ENCODE data around the gene IP6K3.

DNA sequence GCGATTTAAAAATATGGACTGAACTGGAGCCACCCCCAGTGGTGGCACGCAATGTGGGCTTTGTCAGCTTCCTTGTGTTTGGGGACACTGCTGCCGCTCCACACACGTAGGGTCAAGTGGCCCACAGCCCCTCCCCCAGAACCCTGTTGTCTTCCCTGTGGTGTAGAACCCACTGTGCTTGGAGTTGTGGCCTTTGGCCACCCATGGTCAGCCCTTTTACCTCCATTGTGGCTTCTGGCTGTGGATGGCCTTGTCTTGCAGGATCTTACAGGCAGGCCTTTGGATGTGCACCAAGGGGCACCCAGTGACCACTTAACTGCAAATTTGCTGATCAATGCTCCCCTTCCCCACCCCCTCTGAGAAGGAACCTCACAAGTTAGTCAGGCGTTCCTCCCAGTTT lies 44.2 kb upstream of the IP6K3 start:
- TF ChIP-seq EZH2 (IDR thresholded peaks at IDR 0.05; ENCODE audit: low read depth, unreplicated experiment) (no peak), EZH2phosphoT487 (IDR thresholded peaks at IDR 0.05; ENCODE audit: unreplicated experiment) (no peak), STAT1 (IDR thresholded peaks at IDR 0.05; ENCODE audit: unreplicated experiment) (no peak), POLR2AphosphoS5 (IDR thresholded peaks at IDR 0.05; ENCODE audit: low read depth) (no peak), ZNF331 (CRISPR knock-in tag; IDR thresholded peaks at IDR 0.05; ENCODE audit: low read depth) (no peak), JUNB (IDR thresholded peaks at IDR 0.05; ENCODE audit: unreplicated experiment) (no peak), ZNF114 (CRISPR knock-in tag; IDR thresholded peaks at IDR 0.05) (no peak), CREB1 (CRISPR knock-in tag; IDR thresholded peaks at IDR 0.05; ENCODE audit: low read depth) (no peak)
- TF ChIP-seq, protein P1, sequence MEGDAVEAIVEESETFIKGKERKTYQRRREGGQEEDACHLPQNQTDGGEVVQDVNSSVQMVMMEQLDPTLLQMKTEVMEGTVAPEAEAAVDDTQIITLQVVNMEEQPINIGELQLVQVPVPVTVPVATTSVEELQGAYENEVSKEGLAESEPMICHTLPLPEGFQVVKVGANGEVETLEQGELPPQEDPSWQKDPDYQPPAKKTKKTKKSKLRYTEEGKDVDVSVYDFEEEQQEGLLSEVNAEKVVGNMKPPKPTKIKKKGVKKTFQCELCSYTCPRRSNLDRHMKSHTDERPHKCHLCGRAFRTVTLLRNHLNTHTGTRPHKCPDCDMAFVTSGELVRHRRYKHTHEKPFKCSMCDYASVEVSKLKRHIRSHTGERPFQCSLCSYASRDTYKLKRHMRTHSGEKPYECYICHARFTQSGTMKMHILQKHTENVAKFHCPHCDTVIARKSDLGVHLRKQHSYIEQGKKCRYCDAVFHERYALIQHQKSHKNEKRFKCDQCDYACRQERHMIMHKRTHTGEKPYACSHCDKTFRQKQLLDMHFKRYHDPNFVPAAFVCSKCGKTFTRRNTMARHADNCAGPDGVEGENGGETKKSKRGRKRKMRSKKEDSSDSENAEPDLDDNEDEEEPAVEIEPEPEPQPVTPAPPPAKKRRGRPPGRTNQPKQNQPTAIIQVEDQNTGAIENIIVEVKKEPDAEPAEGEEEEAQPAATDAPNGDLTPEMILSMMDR (conservative IDR thresholded peaks at IDR 0.05; ENCODE audit: low read depth in 2 of 2) = no peak
- TF ChIP-seq, protein P2, sequence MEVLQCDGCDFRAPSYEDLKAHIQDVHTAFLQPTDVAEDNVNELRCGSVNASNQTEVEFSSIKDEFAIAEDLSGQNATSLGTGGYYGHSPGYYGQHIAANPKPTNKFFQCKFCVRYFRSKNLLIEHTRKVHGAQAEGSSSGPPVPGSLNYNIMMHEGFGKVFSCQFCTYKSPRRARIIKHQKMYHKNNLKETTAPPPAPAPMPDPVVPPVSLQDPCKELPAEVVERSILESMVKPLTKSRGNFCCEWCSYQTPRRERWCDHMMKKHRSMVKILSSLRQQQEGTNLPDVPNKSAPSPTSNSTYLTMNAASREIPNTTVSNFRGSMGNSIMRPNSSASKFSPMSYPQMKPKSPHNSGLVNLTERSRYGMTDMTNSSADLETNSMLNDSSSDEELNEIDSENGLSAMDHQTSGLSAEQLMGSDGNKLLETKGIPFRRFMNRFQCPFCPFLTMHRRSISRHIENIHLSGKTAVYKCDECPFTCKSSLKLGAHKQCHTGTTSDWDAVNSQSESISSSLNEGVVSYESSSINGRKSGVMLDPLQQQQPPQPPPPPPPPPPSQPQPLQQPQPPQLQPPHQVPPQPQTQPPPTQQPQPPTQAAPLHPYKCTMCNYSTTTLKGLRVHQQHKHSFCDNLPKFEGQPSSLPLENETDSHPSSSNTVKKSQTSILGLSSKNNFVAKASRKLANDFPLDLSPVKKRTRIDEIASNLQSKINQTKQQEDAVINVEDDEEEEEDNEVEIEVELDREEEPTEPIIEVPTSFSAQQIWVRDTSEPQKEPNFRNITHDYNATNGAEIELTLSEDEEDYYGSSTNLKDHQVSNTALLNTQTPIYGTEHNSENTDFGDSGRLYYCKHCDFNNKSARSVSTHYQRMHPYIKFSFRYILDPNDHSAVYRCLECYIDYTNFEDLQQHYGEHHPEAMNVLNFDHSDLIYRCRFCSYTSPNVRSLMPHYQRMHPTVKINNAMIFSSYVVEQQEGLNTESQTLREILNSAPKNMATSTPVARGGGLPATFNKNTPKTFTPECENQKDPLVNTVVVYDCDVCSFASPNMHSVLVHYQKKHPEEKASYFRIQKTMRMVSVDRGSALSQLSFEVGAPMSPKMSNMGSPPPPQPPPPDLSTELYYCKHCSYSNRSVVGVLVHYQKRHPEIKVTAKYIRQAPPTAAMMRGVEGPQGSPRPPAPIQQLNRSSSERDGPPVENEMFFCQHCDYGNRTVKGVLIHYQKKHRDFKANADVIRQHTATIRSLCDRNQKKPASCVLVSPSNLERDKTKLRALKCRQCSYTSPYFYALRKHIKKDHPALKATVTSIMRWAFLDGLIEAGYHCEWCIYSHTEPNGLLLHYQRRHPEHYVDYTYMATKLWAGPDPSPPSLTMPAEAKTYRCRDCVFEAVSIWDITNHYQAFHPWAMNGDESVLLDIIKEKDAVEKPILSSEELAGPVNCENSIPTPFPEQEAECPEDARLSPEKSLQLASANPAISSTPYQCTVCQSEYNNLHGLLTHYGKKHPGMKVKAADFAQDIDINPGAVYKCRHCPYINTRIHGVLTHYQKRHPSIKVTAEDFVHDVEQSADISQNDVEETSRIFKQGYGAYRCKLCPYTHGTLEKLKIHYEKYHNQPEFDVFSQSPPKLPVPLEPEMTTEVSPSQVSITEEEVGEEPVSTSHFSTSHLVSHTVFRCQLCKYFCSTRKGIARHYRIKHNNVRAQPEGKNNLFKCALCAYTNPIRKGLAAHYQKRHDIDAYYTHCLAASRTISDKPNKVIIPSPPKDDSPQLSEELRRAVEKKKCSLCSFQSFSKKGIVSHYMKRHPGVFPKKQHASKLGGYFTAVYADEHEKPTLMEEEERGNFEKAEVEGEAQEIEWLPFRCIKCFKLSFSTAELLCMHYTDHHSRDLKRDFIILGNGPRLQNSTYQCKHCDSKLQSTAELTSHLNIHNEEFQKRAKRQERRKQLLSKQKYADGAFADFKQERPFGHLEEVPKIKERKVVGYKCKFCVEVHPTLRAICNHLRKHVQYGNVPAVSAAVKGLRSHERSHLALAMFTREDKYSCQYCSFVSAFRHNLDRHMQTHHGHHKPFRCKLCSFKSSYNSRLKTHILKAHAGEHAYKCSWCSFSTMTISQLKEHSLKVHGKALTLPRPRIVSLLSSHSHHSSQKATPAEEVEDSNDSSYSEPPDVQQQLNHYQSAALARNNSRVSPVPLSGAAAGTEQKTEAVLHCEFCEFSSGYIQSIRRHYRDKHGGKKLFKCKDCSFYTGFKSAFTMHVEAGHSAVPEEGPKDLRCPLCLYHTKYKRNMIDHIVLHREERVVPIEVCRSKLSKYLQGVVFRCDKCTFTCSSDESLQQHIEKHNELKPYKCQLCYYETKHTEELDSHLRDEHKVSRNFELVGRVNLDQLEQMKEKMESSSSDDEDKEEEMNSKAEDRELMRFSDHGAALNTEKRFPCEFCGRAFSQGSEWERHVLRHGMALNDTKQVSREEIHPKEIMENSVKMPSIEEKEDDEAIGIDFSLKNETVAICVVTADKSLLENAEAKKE (CRISPR knock-in tag; IDR thresholded peaks at IDR 0.05) = no peak
- TF ChIP-seq, protein P3, sequence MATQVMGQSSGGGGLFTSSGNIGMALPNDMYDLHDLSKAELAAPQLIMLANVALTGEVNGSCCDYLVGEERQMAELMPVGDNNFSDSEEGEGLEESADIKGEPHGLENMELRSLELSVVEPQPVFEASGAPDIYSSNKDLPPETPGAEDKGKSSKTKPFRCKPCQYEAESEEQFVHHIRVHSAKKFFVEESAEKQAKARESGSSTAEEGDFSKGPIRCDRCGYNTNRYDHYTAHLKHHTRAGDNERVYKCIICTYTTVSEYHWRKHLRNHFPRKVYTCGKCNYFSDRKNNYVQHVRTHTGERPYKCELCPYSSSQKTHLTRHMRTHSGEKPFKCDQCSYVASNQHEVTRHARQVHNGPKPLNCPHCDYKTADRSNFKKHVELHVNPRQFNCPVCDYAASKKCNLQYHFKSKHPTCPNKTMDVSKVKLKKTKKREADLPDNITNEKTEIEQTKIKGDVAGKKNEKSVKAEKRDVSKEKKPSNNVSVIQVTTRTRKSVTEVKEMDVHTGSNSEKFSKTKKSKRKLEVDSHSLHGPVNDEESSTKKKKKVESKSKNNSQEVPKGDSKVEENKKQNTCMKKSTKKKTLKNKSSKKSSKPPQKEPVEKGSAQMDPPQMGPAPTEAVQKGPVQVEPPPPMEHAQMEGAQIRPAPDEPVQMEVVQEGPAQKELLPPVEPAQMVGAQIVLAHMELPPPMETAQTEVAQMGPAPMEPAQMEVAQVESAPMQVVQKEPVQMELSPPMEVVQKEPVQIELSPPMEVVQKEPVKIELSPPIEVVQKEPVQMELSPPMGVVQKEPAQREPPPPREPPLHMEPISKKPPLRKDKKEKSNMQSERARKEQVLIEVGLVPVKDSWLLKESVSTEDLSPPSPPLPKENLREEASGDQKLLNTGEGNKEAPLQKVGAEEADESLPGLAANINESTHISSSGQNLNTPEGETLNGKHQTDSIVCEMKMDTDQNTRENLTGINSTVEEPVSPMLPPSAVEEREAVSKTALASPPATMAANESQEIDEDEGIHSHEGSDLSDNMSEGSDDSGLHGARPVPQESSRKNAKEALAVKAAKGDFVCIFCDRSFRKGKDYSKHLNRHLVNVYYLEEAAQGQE (IDR thresholded peaks at IDR 0.05; ENCODE audit: unreplicated experiment) = no peak
- TF ChIP-seq, protein P4, sequence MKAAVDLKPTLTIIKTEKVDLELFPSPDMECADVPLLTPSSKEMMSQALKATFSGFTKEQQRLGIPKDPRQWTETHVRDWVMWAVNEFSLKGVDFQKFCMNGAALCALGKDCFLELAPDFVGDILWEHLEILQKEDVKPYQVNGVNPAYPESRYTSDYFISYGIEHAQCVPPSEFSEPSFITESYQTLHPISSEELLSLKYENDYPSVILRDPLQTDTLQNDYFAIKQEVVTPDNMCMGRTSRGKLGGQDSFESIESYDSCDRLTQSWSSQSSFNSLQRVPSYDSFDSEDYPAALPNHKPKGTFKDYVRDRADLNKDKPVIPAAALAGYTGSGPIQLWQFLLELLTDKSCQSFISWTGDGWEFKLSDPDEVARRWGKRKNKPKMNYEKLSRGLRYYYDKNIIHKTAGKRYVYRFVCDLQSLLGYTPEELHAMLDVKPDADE (IDR thresholded peaks at IDR 0.05) = no peak

All from GM23338 (cell line).